GM12878 (cell line): ENCODE measurements around the gene ANKRD42. TPM values are rescaled to one million over a fixed set of nuclear protein-coding genes. Genes with fewer than 3 reads are reported as not detected.

Experiments
- BHLHE40 ChIP-seq, 2 experiments: fragments of 450-650 bp in 1 of 2; IDR thresholded peaks; 2 replicates each; pipeline ENCODE4 v1.6.1; 2011 to 2017; ENCODE audit warnings: low read depth in 2 of 2, borderline replicate concordance in 1 of 2, improper control_type of control experiment in 1 of 2, low read length in 1 of 2, mild to moderate bottlenecking in 1 of 2
- CBFB ChIP-seq: IDR thresholded peaks from 2 replicates; pipeline ENCODE4 v1.6.1; 2016; ENCODE audit warnings: antibody characterized with exemption, low read depth
- GATAD2B ChIP-seq: fragments of 450-650 bp; conservative IDR thresholded peaks from 2 replicates; pipeline ENCODE4 v1.6.1; 2017; ENCODE audit warnings: low read depth, mild to moderate bottlenecking, moderate library complexity
- HDAC2 ChIP-seq: fragments of 200-600 bp; sonication (generic); IDR thresholded peaks from 2 replicates; pipeline ENCODE4 v1.6.1; 2017
- KDM1A ChIP-seq: fragments of 200-600 bp; sonication (generic); IDR thresholded peaks from 2 replicates; pipeline ENCODE4 v1.6.1; 2016; ENCODE audit warnings: borderline replicate concordance
- MEF2A ChIP-seq: IDR thresholded peaks from 2 replicates; pipeline ENCODE4 v1.6.1; 2011; ENCODE audit warnings: low read depth, mild to moderate bottlenecking, low read length, moderate library complexity; ENCODE audit not compliant: insufficient read depth
- MXI1 ChIP-seq: fragments of 150-350 bp; IDR thresholded peaks from 2 replicates; pipeline ENCODE4 v1.6.1; 2011; ENCODE audit warnings: low read depth, mild to moderate bottlenecking, inconsistent platforms, low read length, improper control_type of control experiment
- NFXL1 ChIP-seq: fragments of 450-650 bp; IDR thresholded peaks from 2 replicates; pipeline ENCODE4 v1.6.1; 2017; ENCODE audit warnings: antibody characterized with exemption, mild to moderate bottlenecking, borderline replicate concordance
- PML ChIP-seq: IDR thresholded peaks from 2 replicates; pipeline ENCODE4 v1.6.1; 2012; ENCODE audit warnings: low read length, inconsistent platforms
- POU2F2 ChIP-seq: IDR thresholded peaks from 3 replicates; pipeline ENCODE4 v1.6.1; 2011; ENCODE audit warnings: low read depth, mild to moderate bottlenecking, low read length, borderline replicate concordance
- RAD21 ChIP-seq: IDR thresholded peaks from 2 replicates; pipeline ENCODE4 v1.6.1; 2011; ENCODE audit warnings: mild to moderate bottlenecking, low read depth, low read length, moderate library complexity; ENCODE audit not compliant: insufficient read depth
- RELA ChIP-seq: fragments of 450-650 bp; IDR thresholded peaks from 2 replicates; pipeline ENCODE4 v1.8.0; 2014; ENCODE audit warnings: borderline replicate concordance; ENCODE audit not compliant: partially characterized antibody
- REST ChIP-seq: IDR thresholded peaks from 2 replicates; pipeline ENCODE4 v1.6.1; 2012; ENCODE audit warnings: mild to moderate bottlenecking, low read depth, low read length
- SRF ChIP-seq, 2 experiments: IDR thresholded peaks; 2 replicates each; pipeline ENCODE4 v1.6.1; 2011; ENCODE audit warnings: low read depth in 2 of 2, low read length in 2 of 2, mild to moderate bottlenecking in 1 of 2, moderate library complexity in 1 of 2
- STAT3 ChIP-seq: IDR thresholded peaks from 2 replicates; pipeline ENCODE4 v1.6.1; 2011; ENCODE audit warnings: low read depth, low read length, improper control_type of control experiment
- USF2 ChIP-seq: IDR thresholded peaks from 2 replicates; pipeline ENCODE4 v1.6.1; 2011; ENCODE audit warnings: low read depth, low read length, improper control_type of control experiment, borderline replicate concordance
- ZBTB40 ChIP-seq: fragments of 450-650 bp; IDR thresholded peaks from 2 replicates; pipeline ENCODE4 v1.6.1; 2016; ENCODE audit warnings: mild to moderate bottlenecking, moderate library complexity, borderline replicate concordance
- polyA plus RNA-seq, 11 experiments: library from polyadenylated mRNA; depleted of rRNA in 4 of 11; unstranded in 6 of 11; stranded (reverse) in 5 of 11; fragments of >200 nt; fragmentation: Nextera tagmentation in 4 of 11; fragmentation: Illumina TruSeq in 1 of 11; extraction: Ambion mirVana in 4 of 11; extraction: Trizol in 1 of 11; gene quantifications; 1 replicate in 1 of 11; 2 replicates in 10 of 11; pipeline versions ENCODE4 v1.2.1 to v1.2.3, GENCODE V29; 2011 to 2016; ENCODE audit warnings: inconsistent platforms in 2 of 11, missing spikeins in 2 of 11, low read depth in 1 of 11
- total RNA-seq, 4 experiments: library from RNA; depleted of rRNA in 3 of 4; stranded (reverse); fragments of >200 nt in 3 of 4; fragmentation: Illumina TruSeq in 1 of 4; extraction: Trizol in 1 of 4; gene quantifications; 2 replicates each; pipeline versions ENCODE4 v1.2.1 to v1.2.3, GENCODE V29; 2013 to 2021
- TF ChIP-seq, protein P1 (sequence below): fragments of 450-650 bp; IDR thresholded peaks from 2 replicates; pipeline ENCODE4 v1.6.1; 2017; ENCODE audit warnings: mild to moderate bottlenecking, low read depth, inconsistent platforms; ENCODE audit not compliant: poor library complexity, severe bottlenecking

Gene ANKRD42
- total and polyA plus RNA-seq, 10 of the 15 experiments (the other 5 are each of a cell fraction or from before 2014, with no cell fraction given): 0.68 to 3.2 (median 2.0) TPM

- TF ChIP-seq ZBTB40 (peak; percentile 96), KDM1A (no peak), SRF (IDR thresholded peaks at IDR 0.05; ENCODE audit: low read depth in 2 of 2, low read length in 2 of 2) (no peak), BHLHE40 (IDR thresholded peaks at IDR 0.05; ENCODE audit: borderline replicate concordance in 1 of 2, low read depth in 2 of 2, low read length in 1 of 2) (peak in 1 of 2 experiments; percentile 27; a peak in 1 of 4 replicates), MEF2A (no peak), RELA (peak; percentile 67), STAT3 (no peak), CBFB (no peak), PML (no peak), GATAD2B (no peak), USF2 (no peak), NFXL1 (no peak), POU2F2 (0 out of 3 replicates have a peak, but pooled peaks have one; percentile 6), REST (no peak), MXI1 (peak; percentile 96), RAD21 (no peak), HDAC2 (no peak)
- TF ChIP-seq, protein P1, sequence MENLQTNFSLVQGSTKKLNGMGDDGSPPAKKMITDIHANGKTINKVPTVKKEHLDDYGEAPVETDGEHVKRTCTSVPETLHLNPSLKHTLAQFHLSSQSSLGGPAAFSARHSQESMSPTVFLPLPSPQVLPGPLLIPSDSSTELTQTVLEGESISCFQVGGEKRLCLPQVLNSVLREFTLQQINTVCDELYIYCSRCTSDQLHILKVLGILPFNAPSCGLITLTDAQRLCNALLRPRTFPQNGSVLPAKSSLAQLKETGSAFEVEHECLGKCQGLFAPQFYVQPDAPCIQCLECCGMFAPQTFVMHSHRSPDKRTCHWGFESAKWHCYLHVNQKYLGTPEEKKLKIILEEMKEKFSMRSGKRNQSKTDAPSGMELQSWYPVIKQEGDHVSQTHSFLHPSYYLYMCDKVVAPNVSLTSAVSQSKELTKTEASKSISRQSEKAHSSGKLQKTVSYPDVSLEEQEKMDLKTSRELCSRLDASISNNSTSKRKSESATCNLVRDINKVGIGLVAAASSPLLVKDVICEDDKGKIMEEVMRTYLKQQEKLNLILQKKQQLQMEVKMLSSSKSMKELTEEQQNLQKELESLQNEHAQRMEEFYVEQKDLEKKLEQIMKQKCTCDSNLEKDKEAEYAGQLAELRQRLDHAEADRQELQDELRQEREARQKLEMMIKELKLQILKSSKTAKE: peak; percentile 15
Measured at GRCh38 chr11:83193315-83194280, at the start of gene ANKRD42 (continued).
